PC-9 (cell line): Measurements from ENCODE around the gene CD93. TPM values are rescaled to one million over a fixed set of nuclear protein-coding genes. Genes with fewer than 3 reads are reported as not detected.

ENCODE experiments used
- BruUV-seq: library from RNA; stranded (reverse); fragments of 400-500 nt; replicated peaks from 2 replicates; lab custom pipeline; 2021; lab: Mats Ljungman, UMichigan
- CTCF ChIA-PET: fragments of 300-600 bp; sonication (Branson Sonifier 250); formaldehyde crosslinking; loops from one replicate; lab custom pipeline; 2022; ENCODE audit warnings: antibody characterized with exemption; lab: Charles Lee
- POLR2A ChIA-PET: fragments of 300-600 bp; sonication (Branson Sonifier 250); formaldehyde crosslinking; loops from one replicate; lab custom pipeline; 2022; ENCODE audit warnings: antibody characterized with exemption; ENCODE audit not compliant: unreplicated experiment; lab: Charles Lee
- DNase-seq, 2 experiments: peaks; one replicate each; pipeline versions ENCODE4 v3.0.0 to v3.0.0-alpha.2; 2015 to 2022; ENCODE audit warnings: mixed read lengths in 1 of 2
- H2AFZ ChIP-seq: fragments of 200-600 bp; sonication (generic); 2 replicates; pipeline ENCODE4 v1.8.1; 2017; ENCODE audit warnings: antibody characterized with exemption
- H3F3A ChIP-seq: fragments of 200-600 bp; sonication (generic); 2 replicates; pipeline ENCODE4 v1.8.1; 2017; ENCODE audit warnings: antibody characterized with exemption, mild to moderate bottlenecking, low read depth; ENCODE audit not compliant: insufficient read depth
- H3K27ac ChIP-seq: fragments of 200-600 bp; sonication (generic); 2 replicates; pipeline ENCODE4 v1.6.1; 2016; ENCODE audit warnings: mixed run types
- H3K27me3 ChIP-seq: fragments of 200-600 bp; sonication (generic); 2 replicates; pipeline ENCODE4 v1.6.1; 2016; ENCODE audit warnings: low read depth, mixed run types; ENCODE audit not compliant: insufficient read depth
- H3K36me3 ChIP-seq: fragments of 200-600 bp; sonication (generic); 2 replicates; pipeline ENCODE4 v1.6.1; 2016; ENCODE audit warnings: low read depth, mixed run types
- H3K4me1 ChIP-seq: fragments of 200-600 bp; sonication (generic); replicated peaks from 2 replicates; pipeline ENCODE4 v1.6.1; 2016; ENCODE audit warnings: mixed run types; ENCODE audit not compliant: insufficient read depth
- H3K4me2 ChIP-seq: fragments of 200-600 bp; sonication (generic); 2 replicates; pipeline ENCODE4 v1.6.1; 2017; ENCODE audit warnings: mixed run types
- H3K4me3 ChIP-seq: fragments of 200-600 bp; sonication (generic); 2 replicates; pipeline ENCODE4 v1.6.1; 2016; ENCODE audit warnings: mixed run types
- H3K79me2 ChIP-seq: fragments of 200-600 bp; sonication (generic); 2 replicates; pipeline ENCODE4 v1.6.1; 2017; ENCODE audit warnings: low read depth, mixed run types
- H3K9me2 ChIP-seq: fragments of 200-600 bp; sonication (generic); 2 replicates; pipeline ENCODE4 v1.8.1; 2017; ENCODE audit warnings: mild to moderate bottlenecking; ENCODE audit not compliant: insufficient read depth
- H3K9me3 ChIP-seq: fragments of 200-600 bp; sonication (generic); 2 replicates; pipeline ENCODE4 v1.8.1; 2016; ENCODE audit warnings: low read depth; ENCODE audit not compliant: insufficient read depth
- H4K20me1 ChIP-seq: fragments of 200-600 bp; sonication (generic); 2 replicates; pipeline ENCODE4 v1.8.1; 2017; ENCODE audit not compliant: insufficient read depth
- CTCF ChIP-seq: fragments of 200-600 bp; sonication (generic); conservative IDR thresholded peaks from 2 replicates; pipeline ENCODE4 v1.6.1; 2017; ENCODE audit warnings: mixed run types, antibody characterized with exemption, mild to moderate bottlenecking, moderate library complexity
- EZH2 ChIP-seq: fragments of 200-600 bp; sonication (generic); IDR thresholded peaks from 2 replicates; pipeline ENCODE4 v1.8.0; 2017; ENCODE audit warnings: antibody characterized with exemption, low read depth
- intact Hi-C: fragments of 100-400 bp; cut with micrococcal nuclease; formaldehyde crosslinking; loops from one replicate; pipeline ENCODE4 v1.10.0; 2022; ENCODE audit not compliant: unreplicated experiment
- total RNA-seq: library from RNA; stranded (reverse); gene quantifications from 2 replicates; pipeline ENCODE4 v1.2.3, GENCODE V29; 2021

Gene CD93
- total RNA-seq, 1 experiment from 2014 or later: 0.07 TPM

GRCh38 chr20:23093613-23094012 lies 7.5 kb upstream of the CD93 start:
- Histone ChIP-seq H3K36me3 (no peaks in the 10 kb centered on the region), H3K27ac (no peak overlapping the region), H3K4me3 (no peak overlapping the region), H3K27me3 (no peaks in the 10 kb centered on the region), H3K4me1 (peaks cover 24% of the 10 kb centered on the region), H3K9me3 (no peaks in the 10 kb centered on the region), H2AFZ (no peak overlapping the region), H3K4me2 (no peak overlapping the region), H3K79me2 (no peaks in the 10 kb centered on the region), H3K9me2 (no peaks in the 10 kb centered on the region), H4K20me1 (no peaks in the 10 kb centered on the region), H3F3A (no peaks in the 10 kb centered on the region)
- no TSS peak for BruUV-seq
- CTCF ChIA-PET: no interaction called here
- TF ChIP-seq EZH2 (no peak), CTCF (no peak)
- POLR2A ChIA-PET: no interaction called here
- intact Hi-C loops: no loop called here
- no peak for DNase-seq

- H3K9me2 ChIP-seq: no peaks in the 10 kb centered on the region
- no peak overlapping the region for H3K4me3 ChIP-seq
- ChIA-PET POLR2A (no interaction called here), CTCF (no interaction called here)
- H3K9me3 ChIP-seq: no peaks in the 10 kb centered on the region
- no peak for DNase-seq
- H3K4me1 ChIP-seq: peaks cover 24% of the 10 kb centered on the region
- H2AFZ ChIP-seq: no peak overlapping the region
- no peak overlapping the region for H3K27ac ChIP-seq
- H3K4me2 ChIP-seq: no peak overlapping the region
- BruUV-seq: no TSS peak
- intact Hi-C loops: no loop called here
- H3K27me3 ChIP-seq: 0 out of 2 replicates have a peak, but pooled peaks cover 4% of the 10 kb centered on the region
- H3F3A ChIP-seq: no peaks in the 10 kb centered on the region
- H3K79me2 ChIP-seq: no peaks in the 10 kb centered on the region
- no peak for TF ChIP-seq EZH2
- no peak for TF ChIP-seq CTCF
- H4K20me1 ChIP-seq: no peaks in the 10 kb centered on the region
- H3K36me3 ChIP-seq: no peaks in the 10 kb centered on the region
Observed at GRCh38 chr20:23092861-23093495, 6.9 kb upstream of the CD93 start.

- H4K20me1 ChIP-seq: no peaks in the 10 kb centered on the region
- no peak overlapping the region for H3K4me3 ChIP-seq
- no peaks in the 10 kb centered on the region for H3K9me3 ChIP-seq
- DNase-seq: peak in 1 of 2 experiments; percentile 80
- H3K27ac ChIP-seq: no peak overlapping the region
- peaks cover 24% of the 10 kb centered on the region for H3K4me1 ChIP-seq
- ChIA-PET POLR2A (no interaction called here), CTCF (no interaction called here)
- no peak overlapping the region for H3K4me2 ChIP-seq
- no peaks in the 10 kb centered on the region for H3K36me3 ChIP-seq
- TF ChIP-seq CTCF (no peak), EZH2 (no peak)
- 0 out of 2 replicates have a peak, but pooled peaks cover 4% of the 10 kb centered on the region for H3K27me3 ChIP-seq
- intact Hi-C loops: no loop called here
- H3F3A ChIP-seq: no peaks in the 10 kb centered on the region
- H2AFZ ChIP-seq: no peak overlapping the region
- BruUV-seq: no TSS peak
- H3K9me2 ChIP-seq: no peaks in the 10 kb centered on the region
- no peaks in the 10 kb centered on the region for H3K79me2 ChIP-seq
Observed at GRCh38 chr20:23092384-23092756, 6.2 kb upstream of the CD93 start.
